OCI-LY1 (cell line): ENCODE data around the gene MYBPHL.

ENCODE experiments used
- H2AFZ ChIP-seq: fragments of 200-600 bp; sonication (generic), shearing (Covaris generic); 2 replicates; pipeline ENCODE4 v1.6.0; 2014; ENCODE audit warnings: antibody characterized with exemption, mild to moderate bottlenecking, low read length
- H3F3A ChIP-seq: fragments of 200-600 bp; sonication (generic), shearing (Covaris generic); 2 replicates; pipeline ENCODE4 v1.6.0; 2014; ENCODE audit warnings: mild to moderate bottlenecking, antibody characterized with exemption, low read length, moderate library complexity; ENCODE audit not compliant: insufficient read depth
- H3K27ac ChIP-seq: fragments of 200-600 bp; sonication (generic); 2 replicates; pipeline ENCODE4 v1.5.1; 2014; ENCODE audit warnings: low read length, mixed run types, mild to moderate bottlenecking, low read depth; ENCODE audit not compliant: poor library complexity, severe bottlenecking
- H3K27me3 ChIP-seq: fragments of 200-600 bp; sonication (generic); 2 replicates; pipeline ENCODE4 v1.6.0; 2014; ENCODE audit warnings: antibody characterized with exemption, mild to moderate bottlenecking, low read length, moderate library complexity; ENCODE audit not compliant: insufficient read depth
- H3K36me3 ChIP-seq: fragments of 200-600 bp; sonication (generic); 2 replicates; pipeline ENCODE4 v1.6.1; 2014; ENCODE audit warnings: mild to moderate bottlenecking, antibody characterized with exemption, low read length, moderate library complexity, mixed read lengths; ENCODE audit not compliant: insufficient read depth
- H3K4me1 ChIP-seq: fragments of 200-600 bp; sonication (generic); 2 replicates; pipeline ENCODE4 v1.5.1; 2014; ENCODE audit warnings: mild to moderate bottlenecking, low read length, moderate library complexity; ENCODE audit not compliant: insufficient read depth, severe bottlenecking
- H3K4me2 ChIP-seq: fragments of 200-600 bp; sonication (generic), shearing (Covaris generic); 2 replicates; pipeline ENCODE4 v1.6.1; 2014; ENCODE audit warnings: low read length
- H3K4me3 ChIP-seq: fragments of 200-600 bp; sonication (generic); 2 replicates; pipeline ENCODE4 v1.5.1; 2014; ENCODE audit warnings: low read length, low read depth, mild to moderate bottlenecking, mixed read lengths; ENCODE audit not compliant: poor library complexity, severe bottlenecking
- H3K79me2 ChIP-seq: fragments of 200-600 bp; shearing (Covaris generic); 2 replicates; pipeline ENCODE4 v1.6.1; 2016; ENCODE audit warnings: mixed run types, low read length, mixed read lengths; ENCODE audit not compliant: insufficient read depth
- H3K9ac ChIP-seq: fragments of 200-600 bp; sonication (generic), shearing (Covaris generic); 2 replicates; pipeline ENCODE4 v1.6.1; 2014; ENCODE audit warnings: mild to moderate bottlenecking, low read length, mixed read lengths
- H3K9me2 ChIP-seq: fragments of 200-600 bp; sonication (generic), shearing (Covaris generic); 2 replicates; pipeline ENCODE4 v1.6.1; 2014; ENCODE audit warnings: low read depth, mild to moderate bottlenecking, low read length, mixed read lengths
- H3K9me3 ChIP-seq: fragments of 200-600 bp; shearing (Covaris generic); 2 replicates; pipeline ENCODE4 v1.6.1; 2014; ENCODE audit warnings: low read length, mixed read lengths
- H4K20me1 ChIP-seq: fragments of 200-600 bp; sonication (generic), shearing (Covaris generic); 2 replicates; pipeline ENCODE4 v1.6.0; 2016; ENCODE audit warnings: mild to moderate bottlenecking, low read length; ENCODE audit not compliant: insufficient read depth
- EZH2 ChIP-seq: fragments of 200-600 bp; sonication (generic), shearing (Covaris generic); IDR thresholded peaks from 2 replicates; pipeline ENCODE4 v1.8.0; 2017; ENCODE audit warnings: borderline replicate concordance, mixed run types, mild to moderate bottlenecking, antibody characterized with exemption, low read length, moderate library complexity, mixed read lengths
- TF ChIP-seq, protein P1 (sequence below): fragments of 200-600 bp; sonication (generic), shearing (Covaris generic); IDR thresholded peaks from 2 replicates; pipeline ENCODE4 v1.5.1; 2017; ENCODE audit warnings: mild to moderate bottlenecking, antibody characterized with exemption, low read length, moderate library complexity, mixed read lengths

MYBPHL gene

DNA sequence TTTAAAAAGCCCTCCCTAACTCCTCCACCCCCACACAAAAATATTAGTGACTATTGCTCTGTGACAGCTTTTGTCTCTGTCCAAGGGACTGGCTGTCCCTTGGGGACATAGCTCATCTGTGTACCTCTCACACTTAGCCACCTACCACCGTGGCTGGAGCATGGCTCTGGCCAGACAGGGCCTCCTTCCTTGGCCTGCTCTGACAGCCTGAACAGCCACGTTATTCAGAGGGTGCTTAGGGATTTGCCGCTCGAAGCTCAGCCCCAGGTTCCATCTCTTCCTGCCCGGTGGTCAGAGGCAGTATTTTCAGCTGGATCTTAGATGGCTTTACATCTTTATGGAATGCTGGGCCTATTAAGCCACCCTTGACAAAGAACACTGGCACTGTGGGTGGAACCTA, 63.6 kb downstream of the MYBPHL start:
- Histone ChIP-seq H4K20me1 (no peaks in the 10 kb centered on the region), H3K27ac (no peak overlapping the region), H3K4me2 (no peak overlapping the region), H3K9me3 (no peaks in the 10 kb centered on the region), H3K27me3 (no peaks in the 10 kb centered on the region), H3K36me3 (peaks cover 15% of the 10 kb centered on the region), H2AFZ (no peak overlapping the region), H3K79me2 (no peaks in the 10 kb centered on the region), H3K9me2 (no peaks in the 10 kb centered on the region), H3F3A (no peaks in the 10 kb centered on the region), H3K9ac (no peak overlapping the region), H3K4me1 (no peaks in the 10 kb centered on the region), H3K4me3 (no peak overlapping the region)
- no peak for TF ChIP-seq EZH2
- TF ChIP-seq, protein P1, sequence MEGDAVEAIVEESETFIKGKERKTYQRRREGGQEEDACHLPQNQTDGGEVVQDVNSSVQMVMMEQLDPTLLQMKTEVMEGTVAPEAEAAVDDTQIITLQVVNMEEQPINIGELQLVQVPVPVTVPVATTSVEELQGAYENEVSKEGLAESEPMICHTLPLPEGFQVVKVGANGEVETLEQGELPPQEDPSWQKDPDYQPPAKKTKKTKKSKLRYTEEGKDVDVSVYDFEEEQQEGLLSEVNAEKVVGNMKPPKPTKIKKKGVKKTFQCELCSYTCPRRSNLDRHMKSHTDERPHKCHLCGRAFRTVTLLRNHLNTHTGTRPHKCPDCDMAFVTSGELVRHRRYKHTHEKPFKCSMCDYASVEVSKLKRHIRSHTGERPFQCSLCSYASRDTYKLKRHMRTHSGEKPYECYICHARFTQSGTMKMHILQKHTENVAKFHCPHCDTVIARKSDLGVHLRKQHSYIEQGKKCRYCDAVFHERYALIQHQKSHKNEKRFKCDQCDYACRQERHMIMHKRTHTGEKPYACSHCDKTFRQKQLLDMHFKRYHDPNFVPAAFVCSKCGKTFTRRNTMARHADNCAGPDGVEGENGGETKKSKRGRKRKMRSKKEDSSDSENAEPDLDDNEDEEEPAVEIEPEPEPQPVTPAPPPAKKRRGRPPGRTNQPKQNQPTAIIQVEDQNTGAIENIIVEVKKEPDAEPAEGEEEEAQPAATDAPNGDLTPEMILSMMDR: no peak

DNA sequence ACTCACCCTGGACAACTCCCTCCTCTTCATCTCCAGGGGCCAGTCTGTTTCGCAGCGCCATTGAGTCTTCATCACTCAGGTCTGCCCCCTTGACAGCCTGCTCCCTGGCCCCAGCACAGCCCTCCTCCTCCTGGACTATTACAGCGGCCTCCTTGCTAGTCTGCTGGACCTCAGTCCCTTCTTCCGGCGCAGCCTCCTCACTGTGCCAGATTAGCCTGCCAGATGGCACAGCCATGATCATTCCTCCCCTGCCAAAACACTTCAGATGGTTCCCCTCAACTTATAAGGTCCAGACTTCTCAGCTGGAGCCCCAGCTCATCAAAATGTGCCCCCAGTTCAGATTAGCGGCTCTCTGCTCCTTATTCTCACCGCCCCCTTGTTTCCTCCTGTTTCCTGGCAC, 64.4 kb downstream of the MYBPHL start:
- peaks cover 24% of the 10 kb centered on the region for H3K36me3 ChIP-seq
- no peaks in the 10 kb centered on the region for H3K9me3 ChIP-seq
- H3K4me2 ChIP-seq: no peak overlapping the region
- TF ChIP-seq, protein P1: no peak
- TF ChIP-seq EZH2: no peak
- no peaks in the 10 kb centered on the region for H3K79me2 ChIP-seq
- no peak overlapping the region for H3K4me3 ChIP-seq
- no peak overlapping the region for H3K9ac ChIP-seq
- no peak overlapping the region for H3K27ac ChIP-seq
- H3K27me3 ChIP-seq: no peaks in the 10 kb centered on the region
- H3K9me2 ChIP-seq: no peaks in the 10 kb centered on the region
- no peak overlapping the region for H2AFZ ChIP-seq
- H3K4me1 ChIP-seq: no peaks in the 10 kb centered on the region
- no peaks in the 10 kb centered on the region for H3F3A ChIP-seq
- no peaks in the 10 kb centered on the region for H4K20me1 ChIP-seq
